HUES6 (cell line): ENCODE data around the gene SIRPA.

ENCODE experiments used
- H3K27ac ChIP-seq: 2 replicates; pipeline ENCODE4 v1.7.0; 2013; ENCODE audit warnings: low read depth, mild to moderate bottlenecking, low read length, inconsistent platforms
- H3K27me3 ChIP-seq: 2 replicates; pipeline ENCODE4 v1.6.1; 2013; ENCODE audit warnings: low read length; ENCODE audit not compliant: control insufficient read depth, insufficient read depth
- H3K36me3 ChIP-seq: 2 replicates; pipeline ENCODE4 v1.6.1; 2013; ENCODE audit warnings: low read length; ENCODE audit not compliant: control insufficient read depth, insufficient read depth
- H3K4me1 ChIP-seq: 2 replicates; pipeline ENCODE4 v1.6.1; 2013; ENCODE audit warnings: low read length; ENCODE audit not compliant: control insufficient read depth, insufficient read depth
- H3K4me3 ChIP-seq: 2 replicates; pipeline ENCODE4 v1.5.1; 2013; ENCODE audit warnings: low read depth, low read length
- H3K9ac ChIP-seq: one replicate; pipeline ENCODE4 v1.6.1; 2013; ENCODE audit warnings: mild to moderate bottlenecking, low read length
- H3K9me3 ChIP-seq: 2 replicates; pipeline ENCODE4 v1.6.1; 2013; ENCODE audit warnings: low read depth, low read length; ENCODE audit not compliant: control insufficient read depth, insufficient read depth

SIRPA gene

GRCh38 chr20:1942486-1943274 lies 47.5 kb downstream of the SIRPA start:
- H3K27me3 ChIP-seq, result peaks cover 44% of the 10 kb centered on the region

GRCh38 chr20:1943275-1944002 lies 48.2 kb downstream of the SIRPA start:
- 0 out of 2 replicates have a peak, but pooled peaks cover 3% of the 10 kb centered on the region for H3K36me3 ChIP-seq
- H3K9ac ChIP-seq, result no peak overlapping the region
- peaks cover 50% of the 10 kb centered on the region for H3K27me3 ChIP-seq
- no peaks in the 10 kb centered on the region for H3K9me3 ChIP-seq
- peaks cover 18% of the 10 kb centered on the region for H3K4me1 ChIP-seq
- no peak overlapping the region for H3K27ac ChIP-seq
- H3K4me3 ChIP-seq, result no peak overlapping the region

More at GRCh38 chr20:1942486-1943274, 47.5 kb downstream of the SIRPA start:
- Histone ChIP-seq H3K36me3 (0 out of 2 replicates have a peak, but pooled peaks cover 4% of the 10 kb centered on the region), H3K9ac (no peak overlapping the region), H3K4me3 (no peak overlapping the region), H3K9me3 (no peaks in the 10 kb centered on the region), H3K27ac (no peak overlapping the region), H3K4me1 (peaks cover 16% of the 10 kb centered on the region)

GRCh38 chr20:1944345-1945091 lies 49.3 kb downstream of the SIRPA start:
- no peak overlapping the region for H3K27ac ChIP-seq
- no peaks in the 10 kb centered on the region for H3K36me3 ChIP-seq
- no peak overlapping the region for H3K4me3 ChIP-seq
- H3K9ac ChIP-seq, result no peak overlapping the region
- H3K4me1 ChIP-seq, result peaks cover 25% of the 10 kb centered on the region
- no peaks in the 10 kb centered on the region for H3K9me3 ChIP-seq
- peaks cover 50% of the 10 kb centered on the region for H3K27me3 ChIP-seq

- Histone ChIP-seq H3K4me1 (peaks cover 31% of the 10 kb centered on the region), H3K9ac (no peak overlapping the region), H3K9me3 (no peaks in the 10 kb centered on the region), H3K27me3 (peaks cover 50% of the 10 kb centered on the region), H3K4me3 (no peak overlapping the region), H3K36me3 (no peaks in the 10 kb centered on the region), H3K27ac (no peak overlapping the region)
Measured at GRCh38 chr20:1945134-1945618, 50.0 kb downstream of the SIRPA start.

GRCh38 chr20:1945660-1946059 lies 50.5 kb downstream of the SIRPA start:
- no peak overlapping the region for H3K9ac ChIP-seq
- no peak overlapping the region for H3K4me3 ChIP-seq
- peaks cover 32% of the 10 kb centered on the region for H3K4me1 ChIP-seq
- H3K27me3 ChIP-seq, result peaks cover 50% of the 10 kb centered on the region
- H3K9me3 ChIP-seq, result no peaks in the 10 kb centered on the region
- no peaks in the 10 kb centered on the region for H3K36me3 ChIP-seq
- no peak overlapping the region for H3K27ac ChIP-seq

- no peaks in the 10 kb centered on the region for H3K36me3 ChIP-seq
- H3K9ac ChIP-seq, result peak overlapping the region; percentile 60
- H3K27me3 ChIP-seq, result peaks cover 50% of the 10 kb centered on the region
- no peak overlapping the region for H3K27ac ChIP-seq
- peaks cover 35% of the 10 kb centered on the region for H3K4me1 ChIP-seq
- peak overlapping the region; percentile 45 for H3K4me3 ChIP-seq
- H3K9me3 ChIP-seq, result no peaks in the 10 kb centered on the region
Measured at GRCh38 chr20:1946442-1946761, 51.2 kb downstream of the SIRPA start.

GRCh38 chr20:1946762-1947534 lies 51.7 kb downstream of the SIRPA start:
- Histone ChIP-seq H3K4me3 (peak overlapping the region; percentile 45), H3K4me1 (peaks cover 38% of the 10 kb centered on the region), H3K9me3 (no peaks in the 10 kb centered on the region), H3K27ac (no peak overlapping the region), H3K9ac (peak overlapping the region; percentile 60), H3K27me3 (peaks cover 50% of the 10 kb centered on the region), H3K36me3 (no peaks in the 10 kb centered on the region)

GRCh38 chr20:1947535-1947846 lies 52.3 kb downstream of the SIRPA start:
- peak overlapping the region; percentile 60 for H3K9ac ChIP-seq

GRCh38 chr20:1949347-1950100 lies 54.3 kb downstream of the SIRPA start:
- no peaks in the 10 kb centered on the region for H3K36me3 ChIP-seq
- peaks cover 41% of the 10 kb centered on the region for H3K4me1 ChIP-seq
- no peak overlapping the region for H3K4me3 ChIP-seq
- H3K27me3 ChIP-seq, result peaks cover 37% of the 10 kb centered on the region
- H3K9ac ChIP-seq, result no peak overlapping the region
- H3K27ac ChIP-seq, result no peak overlapping the region
- no peaks in the 10 kb centered on the region for H3K9me3 ChIP-seq

More at GRCh38 chr20:1947535-1947846, 52.3 kb downstream of the SIRPA start:
- peak overlapping the region; percentile 45 for H3K4me3 ChIP-seq
- no peaks in the 10 kb centered on the region for H3K36me3 ChIP-seq
- H3K27me3 ChIP-seq, result peaks cover 50% of the 10 kb centered on the region
- H3K4me1 ChIP-seq, result peaks cover 38% of the 10 kb centered on the region
- no peaks in the 10 kb centered on the region for H3K9me3 ChIP-seq
- H3K27ac ChIP-seq, result no peak overlapping the region

- Histone ChIP-seq H3K27me3 (peaks cover 24% of the 10 kb centered on the region), H3K4me3 (no peak overlapping the region), H3K9ac (no peak overlapping the region), H3K9me3 (no peaks in the 10 kb centered on the region), H3K27ac (no peak overlapping the region), H3K36me3 (no peaks in the 10 kb centered on the region), H3K4me1 (peaks cover 47% of the 10 kb centered on the region)
Measured at GRCh38 chr20:1950836-1951235, 55.6 kb downstream of the SIRPA start.
